GM12865 (cell line): ENCODE measurements around the gene TAS2R41.
A peak's percentile ranks its signal among the peaks of the same experiment; 100 is the strongest.
"Not testable (repeated sequence)": the region's sequence is repeated elsewhere in the genome, so short reads cannot be mapped to it uniquely, and the experiment has no call there.

Experiments used
- DNase-seq: peaks from one replicate; pipeline ENCODE4 v3.0.0; 2010; ENCODE audit warnings: low read depth
- H3K4me3 ChIP-seq: 2 replicates; pipeline ENCODE4 v1.5.1; 2011; ENCODE audit warnings: mild to moderate bottlenecking, low read depth, low read length, control low read depth
- CTCF ChIP-seq: IDR thresholded peaks from 2 replicates; pipeline ENCODE4 v1.5.1; 2011; ENCODE audit warnings: low read length, control low read depth, low read depth, inconsistent platforms; ENCODE audit not compliant: insufficient read depth; ENCODE audit errors: missing control alignments

Gene TAS2R41

GRCh38 chr7:143484119-143484518 lies 6.4 kb downstream of the TAS2R41 start:
- H3K4me3 ChIP-seq = no peak overlapping the region
- no peak for DNase-seq
- no peak for TF ChIP-seq CTCF

GRCh38 chr7:143485094-143485493 lies 7.4 kb downstream of the TAS2R41 start:
- no peak overlapping the region for H3K4me3 ChIP-seq
- no peak for TF ChIP-seq CTCF
- DNase-seq = no peak

GRCh38 chr7:143485500-143485899 lies 7.8 kb downstream of the TAS2R41 start:
- TF ChIP-seq CTCF = no peak
- DNase-seq = no peak
- H3K4me3 ChIP-seq = no peak overlapping the region

- H3K4me3 ChIP-seq, DNase-seq: not testable (repeated sequence)
These were observed 8.6 kb downstream of the TAS2R41 start for GRCh38 chr7:143486266-143486665.

GRCh38 chr7:143487061-143487460 lies 9.4 kb downstream of the TAS2R41 start:
- DNase-seq = no peak
- TF ChIP-seq CTCF = no peak
- H3K4me3 ChIP-seq = no peak overlapping the region

GRCh38 chr7:143487566-143487965 lies 9.9 kb downstream of the TAS2R41 start:
- no peak for DNase-seq
- TF ChIP-seq CTCF = no peak
- H3K4me3 ChIP-seq = no peak overlapping the region

- H3K4me3 ChIP-seq = no peak overlapping the region
- peak; percentile 13 for DNase-seq
- TF ChIP-seq CTCF = peak; percentile 29
These were observed 13.1 kb downstream of the TAS2R41 start for GRCh38 chr7:143490717-143491306.
